ENCODE measurements around the gene TMTC3.

TMTC3 gene

GRCh38 chr12:88243982-88244381 lies 101.9 kb downstream of the TMTC3 start:
- no peak overlapping the region for H3K27ac ChIP-seq
- no peaks in the 10 kb centered on the region for H3K9me3 ChIP-seq
- no peaks in the 10 kb centered on the region for H3K36me3 ChIP-seq
- no peaks in the 10 kb centered on the region for H3K27me3 ChIP-seq
- no peaks in the 10 kb centered on the region for H3K4me1 ChIP-seq (ENCODE audit: control insufficient read depth in 1 of 2, insufficient read depth in 1 of 2, low read depth in 1 of 2, low read length in 1 of 2)
- no peak overlapping the region for H3K4me3 ChIP-seq (ENCODE audit: low read depth in 1 of 2, low read length in 1 of 2)
- TF ChIP-seq CTCF (IDR thresholded peaks at IDR 0.05) = no peak

DNA sequence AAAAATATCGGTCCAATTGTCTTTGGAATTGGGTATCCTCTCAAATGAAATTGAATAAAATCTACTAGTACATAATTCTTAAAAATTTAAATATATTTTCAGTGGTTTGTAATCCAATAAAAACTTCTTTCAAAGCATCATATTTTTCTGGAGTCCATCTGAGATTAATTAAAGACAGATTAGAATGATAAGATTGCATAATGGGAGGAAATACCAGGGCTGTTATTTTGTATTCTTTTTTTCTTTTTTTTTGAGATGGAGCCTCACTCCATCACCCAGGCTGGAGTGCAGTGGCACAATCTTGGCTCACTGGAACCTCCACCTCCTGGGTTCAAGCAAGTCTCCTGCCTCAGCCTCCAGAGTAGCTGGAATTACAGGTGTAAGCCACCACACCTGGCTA lies 103.8 kb downstream of the TMTC3 start:
- TF ChIP-seq CTCF (IDR thresholded peaks at IDR 0.05) = no peak

GRCh38 chr12:88247241-88247643 lies 105.1 kb downstream of the TMTC3 start:
- no peak overlapping the region for H3K27ac ChIP-seq
- no peak overlapping the region for H3K4me3 ChIP-seq (ENCODE audit: low read depth in 1 of 2, low read length in 1 of 2)
- TF ChIP-seq CTCF (IDR thresholded peaks at IDR 0.05) = no peak
- H3K36me3 ChIP-seq = no peaks in the 10 kb centered on the region
- H3K4me1 ChIP-seq (ENCODE audit: control insufficient read depth in 1 of 2, insufficient read depth in 1 of 2, low read depth in 1 of 2, low read length in 1 of 2) = no peaks in the 10 kb centered on the region
- H3K27me3 ChIP-seq = no peaks in the 10 kb centered on the region
- no peaks in the 10 kb centered on the region for H3K9me3 ChIP-seq

More for the DNA sequence above, 103.8 kb downstream of the TMTC3 start:
- no peaks in the 10 kb centered on the region for H3K36me3 ChIP-seq
- H3K27ac ChIP-seq = no peak overlapping the region
- H3K27me3 ChIP-seq = no peaks in the 10 kb centered on the region
- H3K4me1 ChIP-seq (ENCODE audit: control insufficient read depth in 1 of 2, insufficient read depth in 1 of 2, low read depth in 1 of 2, low read length in 1 of 2) = no peaks in the 10 kb centered on the region
- no peaks in the 10 kb centered on the region for H3K9me3 ChIP-seq
- H3K4me3 ChIP-seq (ENCODE audit: low read depth in 1 of 2, low read length in 1 of 2) = no peak overlapping the region

DNA sequence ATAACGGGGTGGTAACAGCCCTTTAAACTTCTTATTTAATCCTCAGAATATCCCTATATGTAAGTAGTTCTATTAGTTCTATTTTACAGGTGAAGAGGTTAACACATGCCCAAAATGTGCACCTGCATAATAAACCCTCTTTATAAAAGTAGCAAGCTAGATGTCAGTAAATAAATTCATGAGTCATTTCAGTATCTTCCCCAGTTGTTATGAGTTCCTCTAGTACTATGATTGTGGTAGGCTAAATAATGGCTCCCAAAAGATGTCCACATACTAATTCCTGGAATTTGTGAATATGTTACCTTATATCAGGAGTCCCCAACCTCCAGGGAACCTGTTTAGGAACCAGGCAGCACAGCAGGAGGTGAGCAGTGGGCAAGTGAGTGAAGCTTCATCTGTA lies 106.5 kb downstream of the TMTC3 start:
- Histone ChIP-seq H3K4me3 (ENCODE audit: low read depth in 1 of 2, low read length in 1 of 2) (no peak overlapping the region), H3K9me3 (no peaks in the 10 kb centered on the region)
- no peak for TF ChIP-seq CTCF (IDR thresholded peaks at IDR 0.05)

More for the DNA sequence above, 106.5 kb downstream of the TMTC3 start:
- no peaks in the 10 kb centered on the region for H3K4me1 ChIP-seq (ENCODE audit: control insufficient read depth in 1 of 2, insufficient read depth in 1 of 2, low read depth in 1 of 2, low read length in 1 of 2)
- H3K27me3 ChIP-seq = no peaks in the 10 kb centered on the region
- H3K36me3 ChIP-seq = no peaks in the 10 kb centered on the region
- H3K27ac ChIP-seq = no peak overlapping the region

Measured in neutrophil (primary cell).